Ascending aorta (tissue), 2 donors: ENCODE data around the gene KRT76. TPM values are rescaled to one million over a fixed set of nuclear protein-coding genes. Genes with fewer than 3 reads are reported as not detected.
"Not testable (repeated sequence)": the region's sequence is repeated elsewhere in the genome, so short reads cannot be mapped to it uniquely, and the experiment has no call there.

ENCODE experiments used
- DNase-seq, 2 donors: peaks; one replicate each; pipeline ENCODE4 v3.0.0-alpha.2; 2019; ENCODE audit warnings: low spot score in 2 of 2
- H3K27ac ChIP-seq, 2 donors: fragments of 200-600 bp; sonication (generic); one replicate each; pipeline ENCODE4 v1.5.1; 2016 to 2017; ENCODE audit warnings: mild to moderate bottlenecking in 1 of 2
- H3K27me3 ChIP-seq: fragments of 200-600 bp; sonication (generic); one replicate; pipeline ENCODE4 v1.5.1; 2017
- H3K36me3 ChIP-seq, 2 donors: fragments of 200-600 bp; sonication (generic); one replicate each; pipeline ENCODE4 v1.5.1; 2016
- H3K4me1 ChIP-seq, 2 donors: fragments of 200-600 bp; sonication (generic); one replicate each; pipeline ENCODE4 v1.5.1; 2016 to 2017; ENCODE audit warnings: mild to moderate bottlenecking in 1 of 2
- H3K4me3 ChIP-seq, 2 donors: fragments of 200-600 bp; sonication (generic); one replicate each; pipeline ENCODE4 v1.5.1; 2016 to 2017; ENCODE audit warnings: mild to moderate bottlenecking in 1 of 2
- H3K9me3 ChIP-seq, 2 donors: fragments of 200-600 bp; sonication (generic); one replicate each; pipeline ENCODE4 v1.5.1; 2016
- CTCF ChIP-seq, 3 experiments: fragments of 200-600 bp in 2 of 3; fragments of 450-650 bp in 1 of 3; sonication (generic) in 2 of 3; IDR thresholded peaks; one replicate each; pipeline ENCODE4 v1.5.1; 2016 to 2019; ENCODE audit warnings: antibody characterized with exemption in 3 of 3, mild to moderate bottlenecking in 1 of 3, moderate library complexity in 1 of 3
- intact Hi-C: fragments of 100-400 bp; cut with DNase I; formaldehyde crosslinking; loops from one replicate; pipeline ENCODE4 v1.15.1; 2023
- total RNA-seq: library from RNA; depleted of rRNA; stranded (reverse); fragments of >200 nt; gene quantifications from one replicate; pipeline ENCODE4 v1.1.0, GENCODE V29; 2016

The KRT76 gene
- total RNA-seq, 1 donor from 2014 or later: not detected

- intact Hi-C loops: no loop called here
- Histone ChIP-seq H3K36me3 (no peaks in the 10 kb centered on the region), H3K4me1 (no peaks in the 10 kb centered on the region), H3K4me3 (no peak overlapping the region), H3K27ac (no peak overlapping the region), H3K27me3 (no peaks in the 10 kb centered on the region), H3K9me3 (no peaks in the 10 kb centered on the region)
- TF ChIP-seq CTCF (IDR thresholded peaks at IDR 0.05): no peak
- DNase-seq: no peak
Observed at GRCh38 chr12:52766351-52767019, 10.7 kb downstream of the KRT76 start.

- no peaks in the 10 kb centered on the region for H3K36me3 ChIP-seq
- no peak for TF ChIP-seq CTCF (IDR thresholded peaks at IDR 0.05)
- no peaks in the 10 kb centered on the region for H3K9me3 ChIP-seq
- intact Hi-C loops: no loop called here
- H3K27ac ChIP-seq: no peak overlapping the region
- no peak overlapping the region for H3K4me3 ChIP-seq
- no peak for DNase-seq
- no peaks in the 10 kb centered on the region for H3K4me1 ChIP-seq
- no peaks in the 10 kb centered on the region for H3K27me3 ChIP-seq
Observed at GRCh38 chr12:52765702-52766101, 11.4 kb downstream of the KRT76 start.

GRCh38 chr12:52763991-52764390 is 13.2 kb downstream of the KRT76 start:
- TF ChIP-seq CTCF (IDR thresholded peaks at IDR 0.05): no peak
- no peak overlapping the region for H3K27ac ChIP-seq
- DNase-seq: no peak

GRCh38 chr12:52763036-52763659 is 14.0 kb downstream of the KRT76 start:
- H3K27ac ChIP-seq: no peak overlapping the region
- no peaks in the 10 kb centered on the region for H3K27me3 ChIP-seq
- no peaks in the 10 kb centered on the region for H3K4me1 ChIP-seq
- H3K36me3 ChIP-seq: no peaks in the 10 kb centered on the region
- no peak overlapping the region for H3K4me3 ChIP-seq
- no peak for DNase-seq
- peaks cover 0 to 4% of the 10 kb centered on the region in 2 donors for H3K9me3 ChIP-seq
- no peak for TF ChIP-seq CTCF (IDR thresholded peaks at IDR 0.05)
- intact Hi-C loops: no loop called here

More at GRCh38 chr12:52763991-52764390, 13.2 kb downstream of the KRT76 start:
- no peak overlapping the region for H3K4me3 ChIP-seq
- H3K36me3 ChIP-seq: no peaks in the 10 kb centered on the region
- no peaks in the 10 kb centered on the region for H3K4me1 ChIP-seq
- intact Hi-C loops: no loop called here
- peaks cover 0 to 4% of the 10 kb centered on the region in 2 donors for H3K9me3 ChIP-seq
- H3K27me3 ChIP-seq: no peaks in the 10 kb centered on the region

- no peaks in the 10 kb centered on the region for H3K27me3 ChIP-seq
- TF ChIP-seq CTCF (IDR thresholded peaks at IDR 0.05): no peak
- H3K4me1 ChIP-seq: no peaks in the 10 kb centered on the region
- no peak for DNase-seq
- no peak overlapping the region for H3K27ac ChIP-seq
- no peaks in the 10 kb centered on the region for H3K36me3 ChIP-seq
- H3K4me3 ChIP-seq: no peak overlapping the region
- peaks cover 0 to 4% of the 10 kb centered on the region in 2 donors for H3K9me3 ChIP-seq
- intact Hi-C loops: no loop called here
Observed at GRCh38 chr12:52761802-52762201, 15.3 kb downstream of the KRT76 start.

GRCh38 chr12:52761218-52761617 is 15.9 kb downstream of the KRT76 start:
- H3K27ac ChIP-seq, H3K27me3 ChIP-seq, H3K4me1 ChIP-seq, DNase-seq, H3K4me3 ChIP-seq, H3K9me3 ChIP-seq, H3K36me3 ChIP-seq, intact Hi-C loops: not testable (repeated sequence)
